GM19452 (cell line): Measurements from ENCODE around the gene ARFIP2.
A peak's percentile ranks its signal among the peaks of the same experiment; 100 is the strongest.

ENCODE experiments used
- ATAC-seq: cut with Tn5 transposase; IDR thresholded peaks from one replicate; pipeline ENCODE4 v1.9.1; 2021; ENCODE audit not compliant: unreplicated experiment

ARFIP2 gene

GRCh38 chr11:6483015-6483414, 1.9 kb upstream of the ARFIP2 start:
- no peak for ATAC-seq

GRCh38 chr11:6482441-6482840, 1.3 kb upstream of the ARFIP2 start:
- no peak for ATAC-seq

GRCh38 chr11:6481924-6482275, 769 bp upstream of the ARFIP2 start:
- ATAC-seq: no peak

GRCh38 chr11:6480299-6480914, 724 bp downstream of the ARFIP2 start:
- ATAC-seq: no peak

- ATAC-seq: no peak
Measured at GRCh38 chr11:6476571-6476970, 4.6 kb downstream of the ARFIP2 start.

- no peak for ATAC-seq
Measured at GRCh38 chr11:6475936-6476335, 5.2 kb downstream of the ARFIP2 start.

- no peak for ATAC-seq
Measured at GRCh38 chr11:6474806-6475500, 6.2 kb downstream of the ARFIP2 start.

- no peak for ATAC-seq
Measured at GRCh38 chr11:6474413-6474792, 6.7 kb downstream of the ARFIP2 start.

GRCh38 chr11:6473451-6474412, 7.4 kb downstream of the ARFIP2 start, which contains the start of gene TRIM3:
Gene TRIM3 (minus strand): TSS chr11:6473941. CDS start chr11:6465695, 8,246 bp downstream.
- peak; percentile 62 for ATAC-seq

- ATAC-seq: no peak
Measured at GRCh38 chr11:6472934-6473333, 8.2 kb downstream of the ARFIP2 start.

GRCh38 chr11:6469599-6469998, 11.5 kb downstream of the ARFIP2 start:
- no peak for ATAC-seq

- ATAC-seq: no peak
Measured at GRCh38 chr11:6468712-6469495, 12.2 kb downstream of the ARFIP2 start.

GRCh38 chr11:6459099-6459450, 22.1 kb downstream of the ARFIP2 start:
- ATAC-seq: no peak

GRCh38 chr11:6458352-6459098, 22.6 kb downstream of the ARFIP2 start:
- no peak for ATAC-seq

GRCh38 chr11:6457581-6458320, 23.4 kb downstream of the ARFIP2 start:
- ATAC-seq: no peak

GRCh38 chr11:6456361-6457073, 24.6 kb downstream of the ARFIP2 start:
- no peak for ATAC-seq

- ATAC-seq: no peak
Measured at GRCh38 chr11:6455070-6455469, 26.1 kb downstream of the ARFIP2 start.

- no peak for ATAC-seq
Measured at GRCh38 chr11:6453152-6453551, 28.0 kb downstream of the ARFIP2 start.

- ATAC-seq: no peak
Measured at GRCh38 chr11:6452219-6452618, 28.9 kb downstream of the ARFIP2 start.
